ENCODE measurements around the gene CDC14C. TPM values are rescaled to one million over a fixed set of nuclear protein-coding genes. Genes with fewer than 3 reads are reported as not detected.

The CDC14C gene
- total and polyA plus RNA-seq, 2 of the 4 experiments (the other 2 are of a cell fraction): under 0.01 TPM; not detected in 1

DNA sequence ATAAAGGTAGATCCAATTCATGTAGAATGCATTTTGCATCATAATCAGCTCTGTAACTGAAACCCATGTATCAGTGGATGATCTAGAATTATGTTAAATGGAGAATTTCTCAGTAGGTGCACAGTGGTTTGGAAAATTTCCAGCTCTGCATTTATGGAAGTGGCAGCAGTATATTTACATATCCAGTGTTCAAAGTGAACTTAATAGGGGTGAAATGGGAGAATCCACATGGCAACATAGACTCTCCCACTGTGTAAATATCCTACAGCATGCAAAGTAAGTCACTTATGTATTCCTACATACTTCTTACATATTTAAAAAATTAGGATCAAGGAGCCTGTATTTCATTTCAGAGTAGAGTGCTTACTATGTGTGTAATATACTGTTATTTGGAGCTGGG lies 35.3 kb downstream of the CDC14C start:
- no peaks in the 10 kb centered on the region for H4K20me1 ChIP-seq (ENCODE audit: insufficient read depth, low read length)
- H3K9ac ChIP-seq (ENCODE audit: low read depth, low read length): no peak overlapping the region
- no TSS peak for BruUV-seq (replicated peaks)
- POLR2A ChIA-PET (ENCODE audit: unreplicated experiment): no interaction called here
- H3K9me1 ChIP-seq (ENCODE audit: insufficient read depth, low read length): no peaks in the 10 kb centered on the region
- in situ Hi-C loops (cut with MboI; ENCODE audit: low sequenced_read_pairs) (no loop called here), intact Hi-C loops (cut with micrococcal nuclease) (no loop called here), dilution Hi-C loops (cut with HindIII; ENCODE audit: low sequenced_read_pairs, unreplicated experiment) (no loop called here)
- H4K91ac ChIP-seq (ENCODE audit: insufficient read depth, low read depth, low read length): no peak overlapping the region
- no peak overlapping the region for H3K23ac ChIP-seq (ENCODE audit: low read depth, low read length)
- no peak overlapping the region for H2AK5ac ChIP-seq (ENCODE audit: low read depth, low read length)
- H2AFZ ChIP-seq (replicated peaks; ENCODE audit: low read length, poor library complexity): no peak overlapping the region
- peaks cover 3% of the 10 kb centered on the region for H3K9me3 ChIP-seq (ENCODE audit: control insufficient read depth, insufficient read depth, low read length)
- H3K27ac ChIP-seq (ENCODE audit: insufficient read depth, low read length): no peak overlapping the region
- H3K4me2 ChIP-seq (ENCODE audit: low read depth, low read length): no peak overlapping the region
- H2BK20ac ChIP-seq (ENCODE audit: low read depth, low read length): no peak overlapping the region
- no peak overlapping the region for H2AK9ac ChIP-seq (replicated peaks; ENCODE audit: low read depth, low read length, poor library complexity)
- H2BK120ac ChIP-seq (ENCODE audit: low read depth, low read length): no peak overlapping the region
- H3K27me3 ChIP-seq (ENCODE audit: control insufficient read depth, insufficient read depth, low read length): no peaks in the 10 kb centered on the region
- no peak for ATAC-seq (ENCODE audit: low read depth)
- H3K36me3 ChIP-seq (ENCODE audit: control insufficient read depth, insufficient read depth, low read length): no peaks in the 10 kb centered on the region
- TF ChIP-seq POLR2A (IDR thresholded peaks at IDR 0.05; ENCODE audit: low read depth, low read length) (no peak), MAZ (IDR thresholded peaks at IDR 0.05; ENCODE audit: borderline replicate concordance, low read depth, low read length) (no peak), SMC3 (IDR thresholded peaks at IDR 0.05; ENCODE audit: low read depth, low read length) (no peak), CEBPB (IDR thresholded peaks at IDR 0.05; ENCODE audit: low read depth, low read length) (no peak), MAFK (IDR thresholded peaks at IDR 0.05; ENCODE audit: low read depth, low read length) (no peak), FOS (IDR thresholded peaks at IDR 0.05; ENCODE audit: low read depth, low read length) (no peak)
- TF ChIP-seq, protein P1, sequence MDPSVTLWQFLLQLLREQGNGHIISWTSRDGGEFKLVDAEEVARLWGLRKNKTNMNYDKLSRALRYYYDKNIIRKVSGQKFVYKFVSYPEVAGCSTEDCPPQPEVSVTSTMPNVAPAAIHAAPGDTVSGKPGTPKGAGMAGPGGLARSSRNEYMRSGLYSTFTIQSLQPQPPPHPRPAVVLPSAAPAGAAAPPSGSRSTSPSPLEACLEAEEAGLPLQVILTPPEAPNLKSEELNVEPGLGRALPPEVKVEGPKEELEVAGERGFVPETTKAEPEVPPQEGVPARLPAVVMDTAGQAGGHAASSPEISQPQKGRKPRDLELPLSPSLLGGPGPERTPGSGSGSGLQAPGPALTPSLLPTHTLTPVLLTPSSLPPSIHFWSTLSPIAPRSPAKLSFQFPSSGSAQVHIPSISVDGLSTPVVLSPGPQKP (IDR thresholded peaks at IDR 0.05; ENCODE audit: borderline replicate concordance, low read depth, low read length): no peak
- no peak overlapping the region for H3K56ac ChIP-seq (ENCODE audit: extremely low read depth, insufficient read depth, low read length)
- no peak for DNase-seq
- H3K79me1 ChIP-seq (ENCODE audit: low read depth in 1 of 2, low read length in 2 of 2): no peaks in the 10 kb centered on the region
- no peak overlapping the region for H3K4me3 ChIP-seq (ENCODE audit: insufficient read depth, low read depth, low read length)
- no peak overlapping the region for H3K4ac ChIP-seq (ENCODE audit: low read depth, low read length)
- no peak overlapping the region for H3K14ac ChIP-seq (replicated peaks; ENCODE audit: low read depth, low read length)
- no peak overlapping the region for H4K8ac ChIP-seq (ENCODE audit: low read depth in 2 of 2, low read length in 2 of 2)
- CTCF ChIA-PET: no interaction called here
- no peaks in the 10 kb centered on the region for H3K4me1 ChIP-seq (ENCODE audit: control insufficient read depth, insufficient read depth, low read length)
- H3K18ac ChIP-seq (ENCODE audit: low read depth, low read length): no peak overlapping the region
- H2BK5ac ChIP-seq (ENCODE audit: low read depth, low read length, poor library complexity, severe bottlenecking): no peak overlapping the region
- no peak overlapping the region for H2BK15ac ChIP-seq (ENCODE audit: low read depth, low read length)
- no peak overlapping the region for H4K5ac ChIP-seq (ENCODE audit: low read depth, low read length)

All from IMR-90 (cell line).